GM23248 (cell line): ENCODE data around the gene GNB2. TPM values are rescaled to one million over a fixed set of nuclear protein-coding genes. Genes with fewer than 3 reads are reported as not detected.

Experiments used
- DNase-seq: peaks from one replicate; pipeline ENCODE4 v3.0.0-alpha.2; 2015
- H2AFZ ChIP-seq: fragments of 200-600 bp; sonication (generic); 2 replicates; pipeline ENCODE4 v1.6.1; 2016; ENCODE audit warnings: antibody characterized with exemption
- H3F3A ChIP-seq: fragments of 200-600 bp; sonication (generic); 2 replicates; pipeline ENCODE4 v1.6.1; 2016; ENCODE audit warnings: mild to moderate bottlenecking, antibody characterized with exemption, mixed run types; ENCODE audit not compliant: insufficient read depth
- H3K27ac ChIP-seq: fragments of 200-600 bp; sonication (generic); 2 replicates; pipeline ENCODE4 v1.5.1; 2016; ENCODE audit warnings: mild to moderate bottlenecking
- H3K27me3 ChIP-seq: fragments of 200-600 bp; sonication (generic); replicated peaks from 2 replicates; pipeline ENCODE4 v1.6.1; 2016; ENCODE audit warnings: mild to moderate bottlenecking; ENCODE audit not compliant: insufficient read depth
- H3K36me3 ChIP-seq: fragments of 200-600 bp; sonication (generic); 2 replicates; pipeline ENCODE4 v1.6.1; 2016; ENCODE audit warnings: low read depth, mild to moderate bottlenecking
- H3K4me1 ChIP-seq: fragments of 200-600 bp; sonication (generic); 2 replicates; pipeline ENCODE4 v1.6.1; 2016; ENCODE audit warnings: mild to moderate bottlenecking; ENCODE audit not compliant: insufficient read depth
- H3K4me2 ChIP-seq: fragments of 200-600 bp; sonication (generic); one replicate; pipeline ENCODE4 v1.6.1; 2016; ENCODE audit warnings: mild to moderate bottlenecking; ENCODE audit not compliant: unreplicated experiment
- H3K4me3 ChIP-seq: fragments of 200-600 bp; sonication (generic); 2 replicates; pipeline ENCODE4 v1.5.1; 2016; ENCODE audit warnings: mild to moderate bottlenecking
- H3K79me2 ChIP-seq: fragments of 200-600 bp; sonication (generic); 2 replicates; pipeline ENCODE4 v1.6.1; 2016; ENCODE audit warnings: mild to moderate bottlenecking; ENCODE audit not compliant: insufficient read depth
- H3K9ac ChIP-seq: fragments of 200-600 bp; sonication (generic); 2 replicates; pipeline ENCODE4 v1.6.1; 2016; ENCODE audit warnings: mild to moderate bottlenecking
- H3K9me2 ChIP-seq: fragments of 200-600 bp; sonication (generic); 2 replicates; pipeline ENCODE4 v1.6.1; 2016; ENCODE audit warnings: mixed run types, mild to moderate bottlenecking, moderate library complexity; ENCODE audit not compliant: insufficient read depth
- H3K9me3 ChIP-seq: fragments of 200-600 bp; sonication (generic); one replicate; pipeline ENCODE4 v1.6.1; 2017; ENCODE audit warnings: low read depth
- H4K20me1 ChIP-seq: fragments of 200-600 bp; sonication (generic); 2 replicates; pipeline ENCODE4 v1.6.0; 2016; ENCODE audit not compliant: insufficient read depth
- EZH2 ChIP-seq: fragments of 200-600 bp; sonication (generic); IDR thresholded peaks from 2 replicates; pipeline ENCODE4 v1.6.1; 2018; ENCODE audit warnings: antibody characterized with exemption, mild to moderate bottlenecking; ENCODE audit not compliant: insufficient read depth, poor library complexity, severe bottlenecking
- EZH2phosphoT487 ChIP-seq: fragments of 200-600 bp; sonication (generic); IDR thresholded peaks from 2 replicates; pipeline ENCODE4 v1.6.1; 2018; ENCODE audit warnings: antibody characterized with exemption, moderate library complexity, mild to moderate bottlenecking, low read depth; ENCODE audit not compliant: insufficient read depth
- WGBS, 2 experiments: methylation state at CpG; one replicate each; pipeline ENCODE4 v1.1.6; 2015 to 2017; ENCODE audit warnings: low lambda C conversion rate in 2 of 2, low coverage in 1 of 2; ENCODE audit errors: missing lambda C conversion rate in 2 of 2; 5-methylcytosine and 5-hydroxymethylcytosine counted together
- in situ Hi-C: fragments of 300-500 bp; cut with MboI; formaldehyde crosslinking; loops from 2 replicates; pipeline ENCODE4 v1.15.0; 2020
- polyA plus RNA-seq: library from polyadenylated mRNA; unstranded; fragments of >200 nt; fragmentation: Nextera tagmentation; extraction: Ambion mirVana; gene quantifications from 2 replicates; pipeline ENCODE4 v1.2.1, GENCODE V29; 2016
- total RNA-seq: library from RNA; depleted of rRNA; stranded (reverse); fragments of >200 nt; shearing (Covaris generic); gene quantifications from 2 replicates; pipeline ENCODE4 v1.2.3, GENCODE V29; 2014

Gene GNB2
- total and polyA plus RNA-seq, 2 experiments from 2014 or later, result 89.8 to 132 TPM

DNA sequence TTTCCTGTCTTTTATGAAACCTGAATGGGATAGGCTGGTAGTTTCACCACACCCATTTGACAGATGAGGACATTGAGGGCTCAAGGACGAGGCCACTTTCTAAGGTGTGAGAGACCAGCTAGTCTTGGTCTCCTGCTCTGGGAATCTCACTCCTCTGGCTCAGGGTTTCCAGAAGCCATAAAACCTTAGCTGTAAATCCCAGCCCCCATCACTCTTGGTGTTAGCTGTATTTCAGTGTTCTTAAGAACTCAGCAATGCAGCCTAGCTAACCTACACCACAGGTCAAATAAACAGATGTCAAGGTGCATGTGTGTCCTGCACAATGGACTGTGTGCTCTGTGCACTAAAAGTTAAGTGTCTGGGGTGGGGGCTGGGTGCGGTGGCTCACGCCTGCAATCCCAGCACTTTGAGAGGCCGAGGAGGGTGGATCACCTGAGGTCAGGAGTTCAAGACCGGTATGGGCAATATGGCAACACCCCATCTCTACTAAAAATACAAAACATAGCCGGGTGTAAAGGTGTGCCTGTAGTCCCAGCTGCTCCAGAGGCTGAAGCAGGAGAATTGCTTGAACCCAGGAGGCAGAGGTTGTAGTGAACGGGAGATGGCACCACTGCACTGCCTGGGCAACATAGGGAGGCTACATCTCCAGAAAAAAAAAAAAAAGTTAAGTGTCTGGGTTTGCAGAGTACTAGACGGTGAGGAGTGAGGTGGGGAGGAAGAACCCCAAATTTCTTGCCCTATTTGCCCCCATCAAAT lies 46.2 kb downstream of the GNB2 start:
- WGBS, 2 experiments, result 53 to 65% methylated on average over 7 to 8 of the region's 8 CpGs
- 0 out of 2 replicates have a peak, but pooled peaks cover 5% of the 10 kb centered on the region for H3K4me1 ChIP-seq
- no peak overlapping the region for H3K4me3 ChIP-seq
- H3K9me2 ChIP-seq, result no peaks in the 10 kb centered on the region
- H3F3A ChIP-seq, result peaks cover 1% of the 10 kb centered on the region; the same call in 1 of the 2 replicates
- TF ChIP-seq EZH2phosphoT487 (no peak), EZH2 (no peak)
- H3K9ac ChIP-seq, result no peak overlapping the region
- 0 out of 2 replicates have a peak overlapping the region, but pooled peaks have one; percentile 5 for H2AFZ ChIP-seq
- in situ Hi-C loops, result loop anchor here (10.0 kb wide), 1 partner anchor 135 kb away; the partner anchor contains the start of gene SLC12A9
- DNase-seq, result peak; percentile 68
- H3K27ac ChIP-seq, result no peak overlapping the region
- H3K36me3 ChIP-seq, result no peaks in the 10 kb centered on the region
- H3K79me2 ChIP-seq, result no peaks in the 10 kb centered on the region
- H3K27me3 ChIP-seq, result peaks cover 27% of the 10 kb centered on the region
- peak overlapping the region; percentile 18 for H3K4me2 ChIP-seq
- H3K9me3 ChIP-seq, result no peaks in the 10 kb centered on the region
- no peaks in the 10 kb centered on the region for H4K20me1 ChIP-seq

GRCh38 chr7:100720279-100720670 lies 46.7 kb downstream of the GNB2 start, which contains the start of gene EPO:
TSS of gene EPO (plus strand) at chr7:100720468. CDS start at chr7:100720981, 513 bp downstream.
- Histone ChIP-seq H3K9ac (no peak within 1 kb of the TSS), H3K79me2 (no peaks in the 10 kb centered on the region), H2AFZ (0 out of 2 replicates have a peak within 1 kb of the TSS, but pooled peaks have one; percentile 5), H3K27me3 (peaks cover 27% of the 10 kb centered on the region), H4K20me1 (no peaks in the 10 kb centered on the region), H3K4me2 (peak within 1 kb of the TSS; percentile 18), H3K4me1 (0 out of 2 replicates have a peak, but pooled peaks cover 5% of the 10 kb centered on the region), H3K9me3 (no peaks in the 10 kb centered on the region), H3K27ac (no peak within 1 kb of the TSS), H3K9me2 (no peaks in the 10 kb centered on the region), H3K36me3 (no peaks in the 10 kb centered on the region), H3K4me3 (no peak within 1 kb of the TSS), H3F3A (peaks cover 7% of the 10 kb centered on the region; the same call in 1 of the 2 replicates)
- DNase-seq, result peak; percentile 31
- TF ChIP-seq EZH2 (no peak), EZH2phosphoT487 (no peak)
- in situ Hi-C loops, result no loop called here
- 2 to 3% methylated on average over 10 to 21 of the region's 21 CpGs for WGBS, 2 experiments

- Histone ChIP-seq H3K9me3 (no peaks in the 10 kb centered on the region), H3K79me2 (no peaks in the 10 kb centered on the region), H3K4me2 (no peak overlapping the region), H3K27me3 (peaks cover 27% of the 10 kb centered on the region), H3F3A (peaks cover 12% of the 10 kb centered on the region), H3K4me1 (0 out of 2 replicates have a peak, but pooled peaks cover 5% of the 10 kb centered on the region), H4K20me1 (no peaks in the 10 kb centered on the region), H3K4me3 (no peak overlapping the region), H3K9me2 (no peaks in the 10 kb centered on the region), H2AFZ (no peak overlapping the region), H3K36me3 (no peaks in the 10 kb centered on the region), H3K27ac (no peak overlapping the region), H3K9ac (no peak overlapping the region)
- DNase-seq, result peak; percentile 16
- TF ChIP-seq EZH2phosphoT487 (no peak), EZH2 (no peak)
- WGBS, 2 experiments, result 12 to 25% methylated on average over 20 to 55 of the region's 56 CpGs
- in situ Hi-C loops, result no loop called here
Measured at GRCh38 chr7:100720671-100721504, 47.3 kb downstream of the GNB2 start.

DNA sequence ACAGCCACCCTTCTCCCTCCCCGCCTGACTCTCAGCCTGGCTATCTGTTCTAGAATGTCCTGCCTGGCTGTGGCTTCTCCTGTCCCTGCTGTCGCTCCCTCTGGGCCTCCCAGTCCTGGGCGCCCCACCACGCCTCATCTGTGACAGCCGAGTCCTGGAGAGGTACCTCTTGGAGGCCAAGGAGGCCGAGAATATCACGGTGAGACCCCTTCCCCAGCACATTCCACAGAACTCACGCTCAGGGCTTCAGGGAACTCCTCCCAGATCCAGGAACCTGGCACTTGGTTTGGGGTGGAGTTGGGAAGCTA lies 47.9 kb downstream of the GNB2 start:
- Histone ChIP-seq H3K36me3 (no peaks in the 10 kb centered on the region), H3K4me2 (no peak overlapping the region), H3K27me3 (peaks cover 27% of the 10 kb centered on the region), H3K79me2 (no peaks in the 10 kb centered on the region), H4K20me1 (no peaks in the 10 kb centered on the region), H3K27ac (no peak overlapping the region), H3K9ac (no peak overlapping the region), H3K9me3 (no peaks in the 10 kb centered on the region), H2AFZ (no peak overlapping the region), H3F3A (peaks cover 18% of the 10 kb centered on the region), H3K9me2 (no peaks in the 10 kb centered on the region), H3K4me1 (peaks cover 11% of the 10 kb centered on the region), H3K4me3 (no peak overlapping the region)
- no peak for DNase-seq
- in situ Hi-C loops, result no loop called here
- WGBS, 2 experiments, result 73 to 81% methylated on average over 8 of the region's 8 CpGs
- TF ChIP-seq EZH2phosphoT487 (no peak), EZH2 (no peak)
